Bronchial epithelial cell (primary cell): ENCODE data around the gene RANBP1. TPM values are rescaled to one million over a fixed set of nuclear protein-coding genes. Genes with fewer than 3 reads are reported as not detected.

Experiments used
- DNase-seq: peaks from one replicate; pipeline ENCODE4 v3.0.0-alpha.2; 2010; ENCODE audit warnings: low read depth
- FAIRE-seq: peaks from 2 replicates; lab custom pipeline; 2011; peaks lifted over from hg19 to GRCh38; lab: Jason Lieb, UNC
- H3K27me3 ChIP-seq: 2 replicates; pipeline ENCODE4 v1.5.1; 2011; ENCODE audit warnings: low read length; ENCODE audit not compliant: control insufficient read depth, insufficient read depth
- H3K36me3 ChIP-seq: 2 replicates; pipeline ENCODE4 v1.5.1; 2011; ENCODE audit warnings: low read length; ENCODE audit not compliant: control insufficient read depth, insufficient read depth
- H3K4me3 ChIP-seq: 2 replicates; pipeline ENCODE4 v1.5.1; 2011; ENCODE audit warnings: mild to moderate bottlenecking, low read depth, low read length, control low read depth
- total RNA-seq: library from RNA; depleted of rRNA; stranded (reverse); fragments of >200 nt; gene quantifications from 2 replicates; pipeline ENCODE4 v1.2.1, GENCODE V29; 2014
- TF ChIP-seq, protein P1 (sequence below): IDR thresholded peaks from 2 replicates; pipeline ENCODE4 v1.5.1; 2011; ENCODE audit warnings: mild to moderate bottlenecking, moderate library complexity, low read length, control low read depth, inconsistent platforms; ENCODE audit not compliant: insufficient read depth, severe bottlenecking

The RANBP1 gene
- total RNA-seq, 1 donor from 2014 or later, result 263 TPM

DNA sequence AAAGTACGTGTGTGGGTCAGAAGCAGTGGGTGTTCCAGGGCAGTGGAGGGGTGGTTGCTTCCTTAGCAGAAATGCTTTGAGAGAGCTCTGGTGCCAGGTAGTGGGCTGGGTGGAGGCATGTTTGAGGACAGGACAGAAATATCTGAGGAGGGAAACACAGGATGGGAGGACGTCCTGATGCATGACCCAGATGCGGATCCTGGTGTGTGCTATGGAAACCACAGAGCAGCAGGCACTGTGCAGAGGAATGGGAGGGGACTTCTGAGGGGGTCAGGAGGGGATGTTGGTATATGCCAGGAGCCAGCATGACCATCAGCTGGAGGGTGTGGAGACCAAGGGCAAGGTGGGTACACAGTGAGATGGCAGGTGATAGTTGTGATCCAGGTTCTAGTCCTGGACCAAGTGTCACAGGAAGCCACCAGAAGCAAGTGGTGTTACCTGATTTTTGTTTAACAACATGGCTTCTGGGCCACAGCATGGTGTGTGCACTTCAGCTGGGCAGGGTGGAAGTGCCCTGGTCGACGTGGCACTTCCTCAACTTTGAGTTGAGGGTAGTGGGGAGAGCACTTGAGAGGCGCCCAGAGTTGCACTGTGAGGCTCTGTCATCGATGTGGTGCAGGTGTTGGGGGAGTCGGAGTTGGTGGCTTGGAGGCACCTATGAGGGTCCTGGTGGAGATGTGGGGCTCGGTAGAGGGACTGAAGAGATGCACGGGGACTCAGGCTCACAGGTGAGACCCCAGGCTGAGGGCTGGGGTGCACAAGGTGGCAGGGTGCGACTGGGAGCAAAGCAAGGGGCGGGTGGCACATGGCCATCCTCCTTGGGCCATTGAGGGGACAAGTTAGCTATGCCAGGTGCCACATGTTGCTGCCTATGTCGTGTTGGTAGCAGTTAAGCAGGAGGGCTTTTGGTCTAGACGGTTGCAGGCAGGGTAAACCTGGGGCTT is 28.3 kb upstream of the RANBP1 start:
- no peaks in the 10 kb centered on the region for H3K27me3 ChIP-seq
- no peak for DNase-seq
- TF ChIP-seq, protein P1, sequence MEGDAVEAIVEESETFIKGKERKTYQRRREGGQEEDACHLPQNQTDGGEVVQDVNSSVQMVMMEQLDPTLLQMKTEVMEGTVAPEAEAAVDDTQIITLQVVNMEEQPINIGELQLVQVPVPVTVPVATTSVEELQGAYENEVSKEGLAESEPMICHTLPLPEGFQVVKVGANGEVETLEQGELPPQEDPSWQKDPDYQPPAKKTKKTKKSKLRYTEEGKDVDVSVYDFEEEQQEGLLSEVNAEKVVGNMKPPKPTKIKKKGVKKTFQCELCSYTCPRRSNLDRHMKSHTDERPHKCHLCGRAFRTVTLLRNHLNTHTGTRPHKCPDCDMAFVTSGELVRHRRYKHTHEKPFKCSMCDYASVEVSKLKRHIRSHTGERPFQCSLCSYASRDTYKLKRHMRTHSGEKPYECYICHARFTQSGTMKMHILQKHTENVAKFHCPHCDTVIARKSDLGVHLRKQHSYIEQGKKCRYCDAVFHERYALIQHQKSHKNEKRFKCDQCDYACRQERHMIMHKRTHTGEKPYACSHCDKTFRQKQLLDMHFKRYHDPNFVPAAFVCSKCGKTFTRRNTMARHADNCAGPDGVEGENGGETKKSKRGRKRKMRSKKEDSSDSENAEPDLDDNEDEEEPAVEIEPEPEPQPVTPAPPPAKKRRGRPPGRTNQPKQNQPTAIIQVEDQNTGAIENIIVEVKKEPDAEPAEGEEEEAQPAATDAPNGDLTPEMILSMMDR, result no peak
- FAIRE-seq, result peak; percentile 60
- peaks cover 50% of the 10 kb centered on the region for H3K36me3 ChIP-seq
- H3K4me3 ChIP-seq, result no peak overlapping the region

DNA sequence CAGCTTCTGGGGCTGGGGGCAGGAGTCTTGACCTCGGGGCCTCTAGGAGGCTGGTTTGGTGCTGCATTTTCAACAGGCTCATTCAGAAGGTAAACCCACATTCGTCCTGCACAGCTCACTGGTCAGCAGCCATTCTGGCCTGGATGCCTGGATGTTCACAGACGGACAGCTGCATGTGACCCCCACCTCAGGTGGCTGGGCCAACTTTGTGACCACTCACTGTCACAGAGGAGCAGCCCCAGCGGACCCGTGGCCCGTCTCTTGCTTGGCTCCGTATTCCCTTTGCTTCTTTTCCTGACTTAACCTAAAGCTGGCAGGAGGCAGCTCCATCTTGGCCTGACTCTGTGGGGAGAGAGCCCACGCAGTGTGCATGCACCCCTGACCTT is 27.6 kb upstream of the RANBP1 start:
- TF ChIP-seq, protein P1, result no peak

DNA sequence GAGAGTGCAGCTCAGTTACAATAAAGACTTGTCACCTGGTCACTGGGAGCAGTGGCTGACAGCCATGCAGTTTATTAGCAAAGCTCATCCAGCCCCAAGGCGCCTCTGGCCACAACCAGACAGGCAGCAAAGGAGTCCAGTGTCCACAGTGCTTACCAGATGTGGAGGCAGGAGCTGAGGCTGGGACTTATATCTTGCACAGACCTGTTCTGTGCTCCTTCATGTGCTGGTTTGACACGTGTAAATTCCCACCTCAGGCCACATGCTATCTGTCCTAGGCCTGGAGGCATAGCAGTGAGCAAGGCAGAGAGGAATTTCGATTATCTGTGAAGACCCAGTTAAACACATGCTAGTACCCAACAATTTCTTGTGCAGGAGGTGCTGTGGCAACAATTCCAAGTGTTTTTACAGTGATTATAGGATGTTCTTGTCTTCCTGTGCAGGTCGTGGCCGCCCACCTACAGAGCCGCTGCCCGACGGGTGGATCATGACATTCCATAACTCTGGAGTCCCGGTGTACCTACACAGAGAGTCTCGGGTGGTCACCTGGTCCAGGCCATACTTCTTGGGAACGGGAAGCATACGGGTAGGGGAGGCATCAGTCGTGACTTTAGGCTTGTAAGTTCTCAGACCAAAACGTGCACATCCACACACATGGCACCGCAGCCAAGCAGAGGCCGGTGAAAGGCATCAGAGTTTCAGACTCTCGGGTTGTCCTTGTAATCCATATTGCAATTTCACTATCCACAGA is 26.5 kb upstream of the RANBP1 start:
- Histone ChIP-seq H3K27me3 (no peaks in the 10 kb centered on the region), H3K36me3 (peaks cover 60% of the 10 kb centered on the region), H3K4me3 (no peak overlapping the region)
- no peak for DNase-seq
- FAIRE-seq, result no peak
- TF ChIP-seq, protein P1, result no peak

More for the DNA sequence above, 27.6 kb upstream of the RANBP1 start:
- FAIRE-seq, result no peak
- Histone ChIP-seq H3K4me3 (no peak overlapping the region), H3K36me3 (peaks cover 50% of the 10 kb centered on the region), H3K27me3 (no peaks in the 10 kb centered on the region)
- no peak for DNase-seq

DNA sequence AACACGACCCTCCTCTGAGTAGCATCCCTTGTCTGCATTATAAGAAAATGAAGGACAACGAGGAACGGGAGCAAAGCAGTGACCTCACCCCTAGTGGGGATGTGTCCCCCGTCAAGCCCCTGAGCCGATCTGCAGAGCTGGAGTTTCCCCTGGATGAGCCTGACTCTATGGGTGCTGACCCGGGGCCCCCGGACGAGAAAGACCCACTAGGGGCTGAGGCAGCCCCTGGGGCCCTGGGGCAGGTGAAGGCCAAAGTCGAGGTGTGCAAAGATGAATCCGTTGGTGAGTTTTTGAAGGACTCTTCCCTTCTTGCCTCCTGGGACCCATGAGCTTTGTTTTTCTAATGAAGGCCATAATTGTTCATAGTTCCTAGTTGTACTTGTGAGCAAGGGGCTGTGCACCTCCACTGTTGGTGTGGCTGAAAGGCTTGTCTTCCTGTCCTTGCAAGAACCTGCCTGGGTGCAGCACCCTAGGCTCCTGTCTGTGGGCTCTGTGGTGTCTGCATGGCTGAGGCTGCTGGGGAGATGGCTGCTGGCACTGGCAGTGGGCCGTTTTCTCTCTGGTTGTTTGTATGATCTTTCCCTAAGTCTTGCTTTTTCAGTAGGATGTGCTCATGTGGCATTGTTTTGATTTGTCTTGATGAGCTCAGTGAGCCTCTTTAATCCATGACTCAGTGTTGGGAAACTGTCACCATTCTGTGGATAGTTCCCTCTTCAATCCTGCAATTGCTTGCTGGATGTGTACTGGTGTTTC is 25.8 kb upstream of the RANBP1 start:
- no peak for DNase-seq
- H3K4me3 ChIP-seq, result no peak overlapping the region
- H3K27me3 ChIP-seq, result no peaks in the 10 kb centered on the region
- peaks cover 63% of the 10 kb centered on the region for H3K36me3 ChIP-seq
- FAIRE-seq, result peak; percentile 72
- TF ChIP-seq, protein P1, result no peak

DNA sequence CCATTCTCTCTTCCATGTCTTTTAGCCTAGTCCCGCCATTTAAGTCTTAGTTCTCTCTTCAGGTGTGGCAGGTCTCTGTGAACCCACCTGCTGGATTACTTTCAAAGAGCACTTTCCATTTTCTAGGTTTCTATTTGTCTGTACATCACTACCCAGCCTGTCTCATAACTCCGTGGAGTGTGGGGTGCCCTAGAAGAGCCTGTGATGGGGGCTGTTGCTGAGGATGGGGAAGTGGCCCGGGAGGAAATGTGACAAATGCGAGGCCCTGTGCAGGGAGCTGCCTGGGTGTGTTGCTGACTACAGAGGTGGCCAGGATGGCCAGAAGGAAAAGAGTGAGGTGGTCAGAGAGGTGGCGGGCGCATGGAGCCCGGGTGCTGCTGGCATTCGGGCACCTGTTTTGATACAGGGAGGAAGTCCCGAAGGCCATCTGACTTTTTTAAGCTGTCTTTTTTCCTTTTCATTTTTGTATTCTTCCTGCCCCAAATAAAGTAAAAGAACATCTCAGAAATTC is 25.1 kb upstream of the RANBP1 start:
- Histone ChIP-seq H3K4me3 (no peak overlapping the region), H3K36me3 (peaks cover 61% of the 10 kb centered on the region), H3K27me3 (no peaks in the 10 kb centered on the region)
- TF ChIP-seq, protein P1, result no peak
- DNase-seq, result no peak
- FAIRE-seq, result no peak
